Measurements from ENCODE around the gene SERINC2.

Gene SERINC2

GRCh38 chr1:31460027-31460426, 47.0 kb downstream of the SERINC2 start (continued):
- TF ChIP-seq CSRNP3 (CRISPR knock-in tag; IDR thresholded peaks at IDR 0.05): no peak
- TF ChIP-seq PATZ1 (CRISPR knock-in tag; IDR thresholded peaks at IDR 0.05; ENCODE audit: borderline replicate concordance): no peak
- TF ChIP-seq ISL1 (CRISPR knock-in tag; IDR thresholded peaks at IDR 0.05): no peak
- no peak for TF ChIP-seq ZNF565 (CRISPR knock-in tag; conservative IDR thresholded peaks at IDR 0.05; ENCODE audit: low read depth)
- TF ChIP-seq CSDC2 (CRISPR knock-in tag; IDR thresholded peaks at IDR 0.05): no peak
- TF ChIP-seq ZNF8 (CRISPR knock-in tag; IDR thresholded peaks at IDR 0.05): no peak
- no peak for TF ChIP-seq PPARA (CRISPR knock-in tag; IDR thresholded peaks at IDR 0.05; ENCODE audit: borderline replicate concordance)

- ATAC-seq: no peak
- TF ChIP-seq ESRRG (CRISPR knock-in tag; IDR thresholded peaks at IDR 0.05): no peak
Observed at GRCh38 chr1:31467005-31467674, 54.1 kb downstream of the SERINC2 start.

GRCh38 chr1:31470794-31471315, 57.8 kb downstream of the SERINC2 start:
- no peak for ATAC-seq

More at GRCh38 chr1:31470794-31471315, 57.8 kb downstream of the SERINC2 start:
- no peak for TF ChIP-seq ISL1 (CRISPR knock-in tag; IDR thresholded peaks at IDR 0.05)
- no peak for TF ChIP-seq PPARA (CRISPR knock-in tag; IDR thresholded peaks at IDR 0.05; ENCODE audit: borderline replicate concordance)
- TF ChIP-seq POU6F1 (CRISPR knock-in tag; IDR thresholded peaks at IDR 0.05; ENCODE audit: borderline replicate concordance, low read depth): no peak
- no peak for TF ChIP-seq CREB5 (CRISPR knock-in tag; IDR thresholded peaks at IDR 0.05; ENCODE audit: low read depth)
- no peak for TF ChIP-seq ZFP3 (CRISPR knock-in tag; IDR thresholded peaks at IDR 0.05)
- no peak for TF ChIP-seq ZNF70 (CRISPR knock-in tag; IDR thresholded peaks at IDR 0.05)
- no peak for TF ChIP-seq SNAI2 (CRISPR knock-in tag; IDR thresholded peaks at IDR 0.05)
- TF ChIP-seq TSHZ2 (CRISPR knock-in tag; IDR thresholded peaks at IDR 0.05): no peak
- no peak for TF ChIP-seq ZC3H10 (CRISPR knock-in tag; IDR thresholded peaks at IDR 0.05)
- no peak for TF ChIP-seq BACH2 (CRISPR knock-in tag; IDR thresholded peaks at IDR 0.05; ENCODE audit: borderline replicate concordance)
- no peak for TF ChIP-seq ZNF8 (CRISPR knock-in tag; IDR thresholded peaks at IDR 0.05)
- no peak for TF ChIP-seq GLIS3 (CRISPR knock-in tag; IDR thresholded peaks at IDR 0.05)
- no peak for TF ChIP-seq ARNTL (CRISPR knock-in tag; IDR thresholded peaks at IDR 0.05; ENCODE audit: borderline replicate concordance, low read depth)
- no peak for TF ChIP-seq ZNF565 (CRISPR knock-in tag; conservative IDR thresholded peaks at IDR 0.05; ENCODE audit: low read depth)
- TF ChIP-seq PATZ1 (CRISPR knock-in tag; IDR thresholded peaks at IDR 0.05; ENCODE audit: borderline replicate concordance): no peak
- no peak for TF ChIP-seq OSR1 (CRISPR knock-in tag; IDR thresholded peaks at IDR 0.05)
- no peak for TF ChIP-seq ESRRG (CRISPR knock-in tag; IDR thresholded peaks at IDR 0.05)
- TF ChIP-seq TCF4 (CRISPR knock-in tag; IDR thresholded peaks at IDR 0.05; ENCODE audit: borderline replicate concordance): no peak
- no peak for TF ChIP-seq ZFP30 (CRISPR knock-in tag; IDR thresholded peaks at IDR 0.05)
